Measurements from ENCODE around the gene VWDE.

VWDE gene

GRCh38 chr7:12369072-12369471 lies 34.6 kb downstream of the VWDE start:
- Histone ChIP-seq H3K4me1 (ENCODE audit: control insufficient read depth, insufficient read depth, low read length) (no peaks in the 10 kb centered on the region), H3K9ac (ENCODE audit: low read depth, low read length) (no peak overlapping the region), H3K4me3 (ENCODE audit: low read depth, low read length) (no peak overlapping the region), H3K36me3 (ENCODE audit: control insufficient read depth, insufficient read depth, low read length) (no peaks in the 10 kb centered on the region), H3K9me3 (ENCODE audit: control insufficient read depth, insufficient read depth, low read length) (no peaks in the 10 kb centered on the region), H3K27me3 (ENCODE audit: control insufficient read depth, insufficient read depth, low read length) (no peaks in the 10 kb centered on the region)

GRCh38 chr7:12360948-12361347 lies 42.7 kb downstream of the VWDE start:
- H3K36me3 ChIP-seq (ENCODE audit: control insufficient read depth, insufficient read depth, low read length), result peaks cover 2% of the 10 kb centered on the region
- no peaks in the 10 kb centered on the region for H3K27me3 ChIP-seq (ENCODE audit: control insufficient read depth, insufficient read depth, low read length)

DNA sequence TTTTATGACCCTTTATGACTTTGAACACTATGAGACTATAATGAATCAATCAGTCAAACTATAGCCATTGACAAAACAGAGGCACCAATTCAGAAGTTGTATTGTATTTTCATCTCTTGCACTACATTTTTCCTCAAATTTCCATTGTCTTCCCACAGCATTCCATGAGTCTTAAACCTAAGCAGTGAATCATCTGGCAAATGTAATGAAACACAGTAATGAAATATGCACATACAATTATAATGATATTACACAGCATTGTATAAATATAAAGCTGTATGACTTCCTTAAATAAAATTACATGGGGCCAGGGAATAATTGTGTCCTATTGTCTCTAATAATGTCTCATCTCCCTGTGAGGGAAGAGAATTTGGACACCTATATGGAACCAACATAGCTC lies 45.0 kb downstream of the VWDE start:
- Histone ChIP-seq H3K4me3 (ENCODE audit: low read depth, low read length) (no peak overlapping the region), H3K36me3 (ENCODE audit: control insufficient read depth, insufficient read depth, low read length) (peaks cover 3% of the 10 kb centered on the region)

More at GRCh38 chr7:12360948-12361347, 42.7 kb downstream of the VWDE start:
- H3K9ac ChIP-seq (ENCODE audit: low read depth, low read length), result no peak overlapping the region
- no peaks in the 10 kb centered on the region for H3K9me3 ChIP-seq (ENCODE audit: control insufficient read depth, insufficient read depth, low read length)
- H3K4me1 ChIP-seq (ENCODE audit: control insufficient read depth, insufficient read depth, low read length), result no peaks in the 10 kb centered on the region
- H3K4me3 ChIP-seq (ENCODE audit: low read depth, low read length), result no peak overlapping the region

GRCh38 chr7:12357508-12357907 lies 46.2 kb downstream of the VWDE start:
- H3K27me3 ChIP-seq (ENCODE audit: control insufficient read depth, insufficient read depth, low read length), result no peaks in the 10 kb centered on the region
- no peak overlapping the region for H3K9ac ChIP-seq (ENCODE audit: low read depth, low read length)
- H3K4me1 ChIP-seq (ENCODE audit: control insufficient read depth, insufficient read depth, low read length), result no peaks in the 10 kb centered on the region
- no peak overlapping the region for H3K4me3 ChIP-seq (ENCODE audit: low read depth, low read length)
- peaks cover 3% of the 10 kb centered on the region for H3K36me3 ChIP-seq (ENCODE audit: control insufficient read depth, insufficient read depth, low read length)
- H3K9me3 ChIP-seq (ENCODE audit: control insufficient read depth, insufficient read depth, low read length), result no peaks in the 10 kb centered on the region

More for the DNA sequence above, 45.0 kb downstream of the VWDE start:
- no peaks in the 10 kb centered on the region for H3K9me3 ChIP-seq (ENCODE audit: control insufficient read depth, insufficient read depth, low read length)
- H3K9ac ChIP-seq (ENCODE audit: low read depth, low read length), result no peak overlapping the region
- no peaks in the 10 kb centered on the region for H3K27me3 ChIP-seq (ENCODE audit: control insufficient read depth, insufficient read depth, low read length)
- H3K4me1 ChIP-seq (ENCODE audit: control insufficient read depth, insufficient read depth, low read length), result no peaks in the 10 kb centered on the region

DNA sequence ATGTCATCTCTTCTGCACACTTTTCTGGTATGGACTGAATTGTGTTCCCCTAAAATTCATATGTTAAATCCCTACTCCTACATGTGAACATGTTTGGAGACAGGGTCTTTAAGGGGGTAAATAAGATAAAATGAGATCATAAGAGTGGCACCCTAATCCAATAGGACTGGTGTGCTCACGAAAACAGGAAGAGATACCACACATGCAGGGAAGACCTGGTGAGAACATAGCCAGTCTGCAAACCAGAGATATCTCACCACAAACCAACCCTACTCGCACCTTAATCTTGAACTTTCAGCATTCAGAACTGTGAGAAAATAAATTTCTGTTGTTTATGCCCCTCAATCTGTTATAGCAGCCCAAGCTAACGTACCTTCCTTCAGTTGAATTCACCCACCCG lies 51.8 kb downstream of the VWDE start:
- Histone ChIP-seq H3K4me1 (ENCODE audit: control insufficient read depth, insufficient read depth, low read length) (no peaks in the 10 kb centered on the region), H3K36me3 (ENCODE audit: control insufficient read depth, insufficient read depth, low read length) (peaks cover 3% of the 10 kb centered on the region), H3K9ac (ENCODE audit: low read depth, low read length) (no peak overlapping the region), H3K27me3 (ENCODE audit: control insufficient read depth, insufficient read depth, low read length) (no peaks in the 10 kb centered on the region), H3K4me3 (ENCODE audit: low read depth, low read length) (no peak overlapping the region), H3K9me3 (ENCODE audit: control insufficient read depth, insufficient read depth, low read length) (no peaks in the 10 kb centered on the region)

DNA sequence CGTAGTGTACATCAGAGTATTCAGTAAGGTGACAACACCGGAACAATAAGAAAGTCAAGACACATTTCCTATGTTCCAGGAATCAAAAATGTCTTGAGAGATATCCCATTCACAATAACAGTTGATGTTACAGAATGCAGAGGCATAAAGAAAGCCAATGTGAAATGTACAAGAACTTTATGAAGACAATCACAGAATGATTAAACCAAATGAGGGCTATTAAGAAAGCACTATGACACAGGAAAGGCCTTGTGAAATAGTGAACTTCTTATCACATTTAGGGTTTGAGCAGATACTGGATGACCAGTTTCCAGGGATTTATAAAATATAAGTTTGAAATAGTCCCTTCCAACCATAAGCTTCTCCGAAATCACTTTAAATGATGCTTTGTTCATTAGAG lies 52.7 kb downstream of the VWDE start:
- Histone ChIP-seq H3K4me3 (ENCODE audit: low read depth, low read length) (no peak overlapping the region), H3K9me3 (ENCODE audit: control insufficient read depth, insufficient read depth, low read length) (no peaks in the 10 kb centered on the region), H3K36me3 (ENCODE audit: control insufficient read depth, insufficient read depth, low read length) (peaks cover under 1% of the 10 kb centered on the region)

GRCh38 chr7:12337095-12337494 lies 66.6 kb downstream of the VWDE start:
- Histone ChIP-seq H3K27me3 (ENCODE audit: control insufficient read depth, insufficient read depth, low read length) (no peaks in the 10 kb centered on the region), H3K9me3 (ENCODE audit: control insufficient read depth, insufficient read depth, low read length) (no peaks in the 10 kb centered on the region), H3K4me3 (ENCODE audit: low read depth, low read length) (no peak overlapping the region), H3K4me1 (ENCODE audit: control insufficient read depth, insufficient read depth, low read length) (peaks cover 4% of the 10 kb centered on the region), H3K36me3 (ENCODE audit: control insufficient read depth, insufficient read depth, low read length) (no peaks in the 10 kb centered on the region), H3K9ac (ENCODE audit: low read depth, low read length) (no peak overlapping the region)

More for the DNA sequence above, 52.7 kb downstream of the VWDE start:
- Histone ChIP-seq H3K27me3 (ENCODE audit: control insufficient read depth, insufficient read depth, low read length) (no peaks in the 10 kb centered on the region), H3K4me1 (ENCODE audit: control insufficient read depth, insufficient read depth, low read length) (no peaks in the 10 kb centered on the region), H3K9ac (ENCODE audit: low read depth, low read length) (no peak overlapping the region)

DNA sequence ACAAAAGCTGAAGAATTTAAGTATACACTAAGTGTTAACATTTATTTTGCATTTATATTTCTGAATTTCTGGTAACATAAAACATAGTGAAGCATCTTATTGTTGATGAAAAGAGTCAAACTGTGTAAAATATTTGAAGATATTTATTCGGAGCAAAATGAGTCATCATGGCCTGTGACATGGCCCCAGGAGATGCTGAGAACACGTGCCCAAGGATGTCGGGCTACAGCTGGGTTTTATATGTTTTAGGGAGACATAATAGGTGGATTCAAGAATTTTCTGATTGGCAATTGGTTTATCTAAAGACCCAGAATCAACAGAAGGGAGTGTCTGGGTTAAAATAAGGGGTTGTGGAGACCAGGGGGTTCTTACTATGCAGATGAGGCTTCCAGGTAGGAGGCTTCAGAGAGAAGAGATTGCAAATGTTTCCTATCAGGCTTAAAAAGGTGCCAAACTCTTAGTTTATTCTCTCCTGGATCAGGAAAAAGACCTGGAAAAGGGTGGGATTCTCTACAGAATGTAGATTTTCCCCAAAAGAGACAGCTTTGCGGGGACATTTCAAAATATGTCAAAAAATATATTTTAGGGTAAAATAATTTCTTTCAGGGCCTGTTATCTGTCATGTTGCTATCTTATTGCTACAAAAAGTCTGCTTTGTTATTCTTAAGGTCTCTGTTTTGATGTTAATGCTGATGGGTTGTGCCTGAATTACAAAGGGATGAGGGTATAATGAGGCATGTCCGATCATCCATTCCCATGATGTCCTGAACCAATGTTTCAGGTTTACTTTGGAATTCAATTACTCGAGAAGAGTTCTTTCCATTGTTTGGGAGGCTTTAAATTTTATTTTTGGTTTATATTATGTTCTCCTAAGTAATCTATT lies 74.5 kb downstream of the VWDE start:
- Histone ChIP-seq H3K27me3 (ENCODE audit: control insufficient read depth, insufficient read depth, low read length) (no peaks in the 10 kb centered on the region), H3K9me3 (ENCODE audit: control insufficient read depth, insufficient read depth, low read length) (no peaks in the 10 kb centered on the region), H3K4me3 (ENCODE audit: low read depth, low read length) (no peak overlapping the region), H3K36me3 (ENCODE audit: control insufficient read depth, insufficient read depth, low read length) (no peaks in the 10 kb centered on the region), H3K4me1 (ENCODE audit: control insufficient read depth, insufficient read depth, low read length) (peaks cover 23% of the 10 kb centered on the region), H3K9ac (ENCODE audit: low read depth, low read length) (no peak overlapping the region)

DNA sequence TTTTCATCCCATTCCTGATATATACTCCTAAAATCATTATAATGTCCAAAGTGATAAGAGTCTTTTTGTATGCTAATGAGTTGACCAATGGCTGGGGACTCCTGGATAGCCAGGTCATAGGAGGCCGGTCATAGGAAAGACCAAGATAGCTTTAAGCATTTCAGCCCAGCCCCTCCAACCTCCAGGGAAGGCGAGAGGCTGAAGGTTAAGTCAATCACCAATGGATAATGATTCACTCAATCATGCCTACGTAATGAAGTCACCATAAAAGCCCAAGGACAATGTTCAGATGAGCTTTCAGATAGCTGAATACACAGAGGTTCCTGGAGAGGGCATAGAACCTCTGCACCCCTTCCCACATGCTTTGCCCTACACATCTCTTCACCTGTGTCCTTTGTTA lies 75.7 kb downstream of the VWDE start:
- no peak overlapping the region for H3K4me3 ChIP-seq (ENCODE audit: low read depth, low read length)
- peaks cover 27% of the 10 kb centered on the region for H3K4me1 ChIP-seq (ENCODE audit: control insufficient read depth, insufficient read depth, low read length)
- no peak overlapping the region for H3K9ac ChIP-seq (ENCODE audit: low read depth, low read length)
- no peaks in the 10 kb centered on the region for H3K27me3 ChIP-seq (ENCODE audit: control insufficient read depth, insufficient read depth, low read length)
- no peaks in the 10 kb centered on the region for H3K36me3 ChIP-seq (ENCODE audit: control insufficient read depth, insufficient read depth, low read length)
- H3K9me3 ChIP-seq (ENCODE audit: control insufficient read depth, insufficient read depth, low read length), result no peaks in the 10 kb centered on the region

DNA sequence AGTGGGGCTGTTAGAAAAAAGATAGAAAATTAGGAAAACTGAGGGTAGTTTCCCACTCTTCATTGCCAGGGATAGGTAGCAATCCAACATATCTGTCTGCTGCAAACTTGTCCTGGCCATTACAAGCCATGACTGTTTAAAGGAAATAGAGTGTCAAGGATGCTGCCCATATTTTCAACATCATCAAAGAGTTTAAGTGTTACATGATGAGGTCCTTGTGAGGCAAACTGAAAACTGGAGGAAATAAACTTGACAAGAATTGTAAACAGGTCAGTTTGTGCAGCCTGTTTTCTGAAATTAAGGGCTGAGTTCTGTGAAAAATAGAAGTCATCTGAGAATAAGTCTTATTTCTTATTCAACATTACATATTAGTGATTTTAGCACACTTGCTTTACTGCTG lies 78.0 kb downstream of the VWDE start:
- H3K36me3 ChIP-seq (ENCODE audit: control insufficient read depth, insufficient read depth, low read length), result no peaks in the 10 kb centered on the region
- no peak overlapping the region for H3K9ac ChIP-seq (ENCODE audit: low read depth, low read length)
- no peaks in the 10 kb centered on the region for H3K9me3 ChIP-seq (ENCODE audit: control insufficient read depth, insufficient read depth, low read length)
- H3K27me3 ChIP-seq (ENCODE audit: control insufficient read depth, insufficient read depth, low read length), result no peaks in the 10 kb centered on the region
- H3K4me3 ChIP-seq (ENCODE audit: low read depth, low read length), result no peak overlapping the region
- H3K4me1 ChIP-seq (ENCODE audit: control insufficient read depth, insufficient read depth, low read length), result peaks cover 27% of the 10 kb centered on the region

DNA sequence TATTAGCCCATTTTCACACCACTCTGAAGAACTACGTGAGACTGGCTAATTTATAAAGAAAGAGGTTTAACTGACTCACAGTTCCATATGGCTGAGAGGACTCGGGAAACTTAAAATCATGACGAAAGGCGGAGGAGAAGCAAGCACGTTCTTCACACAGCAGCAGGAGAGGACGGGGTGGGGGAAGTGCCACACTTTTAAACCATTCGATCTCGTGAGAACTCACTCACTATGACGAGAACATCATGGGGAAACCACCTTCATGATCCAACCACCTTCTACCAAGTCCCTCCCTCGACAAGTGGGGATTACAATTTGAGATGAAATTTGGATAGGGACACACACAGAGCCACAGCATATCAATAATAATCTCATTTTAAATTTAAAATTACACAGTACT lies 80.2 kb downstream of the VWDE start:
- Histone ChIP-seq H3K9ac (ENCODE audit: low read depth, low read length) (no peak overlapping the region), H3K9me3 (ENCODE audit: control insufficient read depth, insufficient read depth, low read length) (no peaks in the 10 kb centered on the region), H3K4me1 (ENCODE audit: control insufficient read depth, insufficient read depth, low read length) (peaks cover 12% of the 10 kb centered on the region), H3K4me3 (ENCODE audit: low read depth, low read length) (no peak overlapping the region), H3K27me3 (ENCODE audit: control insufficient read depth, insufficient read depth, low read length) (no peaks in the 10 kb centered on the region), H3K36me3 (ENCODE audit: control insufficient read depth, insufficient read depth, low read length) (no peaks in the 10 kb centered on the region)

DNA sequence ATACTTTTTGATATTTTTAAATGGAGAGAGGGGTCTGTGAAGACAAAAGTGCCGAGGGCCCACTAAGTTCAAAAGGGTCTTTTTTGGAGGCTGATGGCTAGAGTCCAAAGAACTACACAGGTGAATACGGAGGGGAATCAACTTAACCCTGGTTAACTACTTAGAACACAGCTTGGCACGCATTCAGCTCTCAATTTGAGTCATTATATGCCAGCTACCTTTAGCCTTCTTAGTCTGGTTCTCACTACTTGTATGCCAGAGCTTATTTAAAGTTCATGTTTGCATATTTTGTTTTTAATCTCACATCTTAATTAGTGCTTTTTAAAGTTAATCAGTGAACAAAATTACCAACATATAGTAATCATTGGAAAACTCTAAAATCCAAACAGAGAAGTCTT lies 80.8 kb downstream of the VWDE start:
- Histone ChIP-seq H3K4me3 (ENCODE audit: low read depth, low read length) (no peak overlapping the region), H3K27me3 (ENCODE audit: control insufficient read depth, insufficient read depth, low read length) (no peaks in the 10 kb centered on the region)

More for the DNA sequence above, 80.8 kb downstream of the VWDE start:
- Histone ChIP-seq H3K36me3 (ENCODE audit: control insufficient read depth, insufficient read depth, low read length) (no peaks in the 10 kb centered on the region), H3K4me1 (ENCODE audit: control insufficient read depth, insufficient read depth, low read length) (peaks cover 7% of the 10 kb centered on the region), H3K9ac (ENCODE audit: low read depth, low read length) (no peak overlapping the region), H3K9me3 (ENCODE audit: control insufficient read depth, insufficient read depth, low read length) (no peaks in the 10 kb centered on the region)
